GM12801 (cell line): ENCODE measurements around the gene LIPG.

Experiments used
- TF ChIP-seq, protein P1 (sequence below): IDR thresholded peaks from one replicate; pipeline ENCODE4 v1.5.1; 2011; ENCODE audit warnings: control low read depth; ENCODE audit not compliant: insufficient read length; ENCODE audit errors: extremely low read depth

The LIPG gene

DNA sequence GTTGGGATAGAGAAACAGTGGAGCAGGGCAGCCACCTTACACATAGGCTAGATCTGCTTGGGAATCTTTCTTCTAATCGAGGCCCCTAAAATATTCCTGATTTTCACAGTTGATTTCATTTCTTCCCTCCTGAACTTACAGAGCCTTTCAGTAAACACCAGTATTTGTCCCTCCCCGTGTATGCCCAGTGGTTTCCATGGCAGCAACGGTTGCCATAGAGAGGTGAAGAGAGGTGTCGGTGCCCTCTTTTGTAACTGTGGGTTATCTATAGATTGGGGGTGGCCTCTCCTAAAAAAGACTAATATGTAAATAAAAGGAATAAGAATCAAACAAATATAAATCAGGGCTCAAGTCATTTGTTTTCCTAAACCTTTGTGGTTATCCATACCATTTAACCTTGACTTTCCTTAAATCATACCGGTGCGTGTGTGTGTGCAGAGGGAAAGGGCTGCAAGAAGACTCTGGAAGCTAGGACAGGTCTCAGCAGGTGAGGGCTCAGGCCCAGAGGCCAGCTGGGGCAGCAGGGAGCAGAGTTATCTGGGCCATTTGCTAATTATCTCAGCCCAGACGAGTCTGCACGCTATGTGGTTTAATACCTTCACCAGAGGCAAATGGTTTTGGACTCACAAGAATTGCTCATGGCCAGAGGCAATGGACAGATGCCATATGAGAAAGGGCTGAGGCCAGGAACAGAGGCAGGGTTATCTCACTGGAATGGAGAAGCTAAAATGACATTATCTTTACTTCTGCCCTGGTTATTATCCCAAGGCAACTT, 35.5 kb downstream of the LIPG start:
- TF ChIP-seq, protein P1, sequence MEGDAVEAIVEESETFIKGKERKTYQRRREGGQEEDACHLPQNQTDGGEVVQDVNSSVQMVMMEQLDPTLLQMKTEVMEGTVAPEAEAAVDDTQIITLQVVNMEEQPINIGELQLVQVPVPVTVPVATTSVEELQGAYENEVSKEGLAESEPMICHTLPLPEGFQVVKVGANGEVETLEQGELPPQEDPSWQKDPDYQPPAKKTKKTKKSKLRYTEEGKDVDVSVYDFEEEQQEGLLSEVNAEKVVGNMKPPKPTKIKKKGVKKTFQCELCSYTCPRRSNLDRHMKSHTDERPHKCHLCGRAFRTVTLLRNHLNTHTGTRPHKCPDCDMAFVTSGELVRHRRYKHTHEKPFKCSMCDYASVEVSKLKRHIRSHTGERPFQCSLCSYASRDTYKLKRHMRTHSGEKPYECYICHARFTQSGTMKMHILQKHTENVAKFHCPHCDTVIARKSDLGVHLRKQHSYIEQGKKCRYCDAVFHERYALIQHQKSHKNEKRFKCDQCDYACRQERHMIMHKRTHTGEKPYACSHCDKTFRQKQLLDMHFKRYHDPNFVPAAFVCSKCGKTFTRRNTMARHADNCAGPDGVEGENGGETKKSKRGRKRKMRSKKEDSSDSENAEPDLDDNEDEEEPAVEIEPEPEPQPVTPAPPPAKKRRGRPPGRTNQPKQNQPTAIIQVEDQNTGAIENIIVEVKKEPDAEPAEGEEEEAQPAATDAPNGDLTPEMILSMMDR = no peak

DNA sequence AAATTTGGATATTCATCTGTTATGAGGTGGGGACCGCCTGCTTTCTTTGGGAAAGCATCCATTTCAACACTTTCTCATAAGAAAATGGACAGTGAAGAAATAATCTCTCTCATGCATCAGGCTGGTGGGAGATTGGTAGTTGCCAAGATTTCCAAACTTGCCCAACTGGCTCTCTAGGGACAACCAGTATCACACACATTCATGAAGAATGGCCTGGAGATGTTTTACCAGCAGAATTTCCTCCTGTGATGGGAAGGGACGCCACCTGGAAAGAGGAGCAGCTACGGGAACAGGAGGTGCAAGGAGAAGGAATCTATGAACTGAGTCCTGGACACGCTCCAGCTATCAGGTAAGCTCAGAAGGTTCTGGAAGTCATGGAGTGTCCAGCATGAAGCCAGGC, 39.4 kb downstream of the LIPG start:
- TF ChIP-seq, protein P1 = no peak

DNA sequence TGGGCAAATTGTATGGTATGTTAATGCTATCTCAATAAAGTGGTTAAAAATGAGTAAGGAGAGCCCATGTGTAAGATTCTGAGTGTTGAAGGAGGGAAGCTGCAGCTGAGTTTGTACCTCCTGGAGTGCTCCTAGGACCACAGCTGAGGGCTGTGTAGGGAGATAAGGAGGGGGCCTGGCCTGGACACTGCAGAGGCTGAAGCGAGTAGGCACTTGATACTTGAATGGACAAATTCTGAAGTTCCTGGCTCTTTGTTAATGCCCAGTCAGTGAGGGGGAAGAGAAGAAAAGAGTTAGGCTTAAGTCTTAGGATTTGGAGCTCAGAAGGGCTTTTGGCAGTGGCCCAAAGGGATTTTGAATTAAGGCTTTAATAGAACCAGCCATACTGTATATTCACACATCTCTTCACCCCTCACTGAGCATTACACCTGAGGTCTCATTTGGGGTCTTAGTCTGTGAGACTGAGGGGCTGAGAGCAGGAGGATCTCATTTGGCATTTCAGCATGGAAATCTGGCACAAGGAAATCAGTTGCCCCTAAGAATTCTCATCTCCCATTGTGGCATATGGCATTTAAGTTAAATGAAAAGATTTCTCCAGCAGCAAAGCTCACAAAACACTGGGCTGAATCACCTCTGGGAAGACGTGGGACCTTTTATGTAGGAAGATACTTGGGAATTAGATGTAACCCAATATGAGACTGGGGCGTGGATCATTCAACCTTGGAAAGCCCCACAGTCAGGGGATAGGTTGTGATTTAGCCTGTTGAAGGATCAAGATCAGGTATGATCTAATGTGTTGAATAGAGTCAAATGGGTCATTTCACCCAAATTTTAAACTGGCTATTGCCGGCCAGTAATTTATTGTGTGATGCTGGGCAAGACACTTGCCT, 46.8 kb downstream of the LIPG start:
- TF ChIP-seq, protein P1 = no peak

DNA sequence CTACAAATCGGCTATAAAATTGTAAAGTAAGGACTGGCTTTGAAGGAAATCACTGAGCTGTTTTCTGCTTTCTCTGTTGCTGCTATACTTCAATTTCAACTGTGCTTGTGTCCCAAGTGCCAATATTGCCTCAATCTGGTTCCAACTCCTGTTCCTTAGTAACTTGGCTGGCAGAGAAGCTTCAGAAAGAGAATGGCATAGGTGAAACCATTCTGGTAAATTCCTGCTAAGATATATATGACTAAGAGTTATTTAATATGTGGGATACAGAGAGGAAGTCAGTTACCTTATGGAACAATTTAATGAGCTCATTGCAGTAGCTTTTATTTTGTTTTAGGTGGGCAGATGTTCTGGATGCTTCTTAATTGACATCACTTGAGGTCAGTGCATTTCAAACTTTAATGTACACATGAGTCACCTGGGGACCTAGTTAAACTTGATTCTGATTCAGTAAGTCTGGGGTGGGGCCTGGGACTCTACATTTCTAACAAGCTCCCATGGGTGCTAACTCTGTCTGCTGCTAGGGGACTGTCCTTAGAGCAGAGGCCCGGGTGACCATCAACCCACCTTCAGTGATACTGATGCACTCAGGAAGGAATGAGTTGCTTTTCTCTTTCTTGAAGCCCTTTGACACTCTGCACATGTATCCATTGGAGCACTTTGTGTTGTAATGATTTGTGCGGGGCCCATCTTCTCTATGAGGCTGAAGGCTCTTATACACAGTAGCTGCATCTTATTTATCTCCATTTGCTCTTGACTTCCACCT, 47.6 kb downstream of the LIPG start:
- TF ChIP-seq, protein P1 = no peak

DNA sequence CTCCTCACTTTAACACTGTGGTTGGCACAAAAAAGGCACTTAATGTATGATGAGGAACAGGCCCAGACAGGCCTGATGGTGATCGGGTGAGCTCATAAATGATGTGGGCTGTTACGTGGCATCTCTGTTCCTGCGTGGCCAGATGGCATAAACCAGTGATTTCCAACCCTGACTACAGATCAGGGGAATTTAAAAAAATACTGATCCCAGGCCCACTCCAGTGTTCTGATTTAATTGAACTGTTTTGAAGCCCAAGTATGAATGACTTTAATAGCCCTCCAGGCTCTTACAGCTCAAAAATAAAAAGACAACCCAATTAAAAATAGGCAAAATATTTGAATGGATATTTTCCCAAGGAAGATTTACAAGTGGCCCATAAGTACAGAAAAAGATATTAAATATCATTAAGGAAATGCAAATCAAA, 48.2 kb downstream of the LIPG start:
- TF ChIP-seq, protein P1 = no peak

DNA sequence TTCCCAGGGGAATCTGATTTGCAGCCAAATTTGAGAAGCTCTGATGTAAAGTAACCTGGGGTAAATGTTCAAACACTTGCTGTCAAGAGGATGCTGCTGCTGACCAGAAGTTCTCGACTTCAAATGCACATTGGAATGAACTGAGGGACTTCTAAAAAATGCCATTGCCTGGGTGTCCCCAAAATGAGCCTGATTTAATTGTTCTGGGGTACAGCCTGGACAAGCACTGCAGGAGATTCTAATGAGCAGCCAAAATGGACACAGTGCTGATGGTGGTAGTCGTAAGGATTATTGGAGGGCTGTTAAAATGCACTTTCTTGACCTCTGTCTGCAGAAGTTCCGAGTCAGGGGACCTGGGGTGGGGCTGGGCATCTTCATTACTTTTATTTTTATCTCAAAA, 49.5 kb downstream of the LIPG start:
- TF ChIP-seq, protein P1 = no peak
